Colonic mucosa (tissue), 4 donors: Measurements from ENCODE around the gene PIR. TPM values are rescaled to one million over a fixed set of nuclear protein-coding genes. Genes with fewer than 3 reads are reported as not detected.

ENCODE experiments used
- DNase-seq: peaks from one replicate; pipeline ENCODE4 v3.0.0-alpha.2; 2020
- H3K27ac ChIP-seq: fragments of 200-600 bp; one replicate; pipeline ENCODE4 v1.8.0; 2021
- H3K27me3 ChIP-seq: fragments of 200-600 bp; one replicate; pipeline ENCODE4 v1.8.0; 2021
- H3K36me3 ChIP-seq: fragments of 200-600 bp; one replicate; pipeline ENCODE4 v1.8.0; 2021
- H3K4me1 ChIP-seq: fragments of 200-600 bp; one replicate; pipeline ENCODE4 v1.8.0; 2021; ENCODE audit warnings: mild to moderate bottlenecking
- H3K4me3 ChIP-seq: fragments of 200-600 bp; one replicate; pipeline ENCODE4 v1.8.0; 2021
- H3K9ac ChIP-seq, 2 donors: one replicate each; pipeline ENCODE4 v1.7.0; 2013; ENCODE audit warnings: control low read depth in 2 of 2, low read depth in 2 of 2, low read length in 2 of 2
- H3K9me3 ChIP-seq: fragments of 200-600 bp; one replicate; pipeline ENCODE4 v1.8.0; 2021
- intact Hi-C: fragments of 100-400 bp; cut with DNase I; formaldehyde crosslinking; loops from one replicate; pipeline ENCODE4 v1.14.1; 2022
- total RNA-seq, 2 donors: library from RNA; stranded (reverse); fragmentation: NEBNext Ultra II Directional in 1 of 2; extraction: Animal tissue kit (Norgen Biotek cat#: 25700) in 1 of 2; gene quantifications; one replicate each; pipeline ENCODE4 v1.2.1, GENCODE V29; 2021
- TF ChIP-seq, protein P1 (sequence below): fragments of 200-600 bp; IDR thresholded peaks from one replicate; pipeline ENCODE4 v1.8.0; 2022; ENCODE audit warnings: antibody characterized with exemption, mild to moderate bottlenecking
- donor health status: healthy.
- donor health status: DM: no; HTN: no; CAD: no.
- donor health status: DM: no; HTN: no; CAD: no.

PIR gene
- total RNA-seq, 2 donors from 2014 or later: 10.3 to 20.6 TPM

- H3K36me3 ChIP-seq: no peaks in the 10 kb centered on the region
- H3K27ac ChIP-seq: no peak overlapping the region
- intact Hi-C loops: no loop called here
- no peak for DNase-seq
- TF ChIP-seq, protein P1, sequence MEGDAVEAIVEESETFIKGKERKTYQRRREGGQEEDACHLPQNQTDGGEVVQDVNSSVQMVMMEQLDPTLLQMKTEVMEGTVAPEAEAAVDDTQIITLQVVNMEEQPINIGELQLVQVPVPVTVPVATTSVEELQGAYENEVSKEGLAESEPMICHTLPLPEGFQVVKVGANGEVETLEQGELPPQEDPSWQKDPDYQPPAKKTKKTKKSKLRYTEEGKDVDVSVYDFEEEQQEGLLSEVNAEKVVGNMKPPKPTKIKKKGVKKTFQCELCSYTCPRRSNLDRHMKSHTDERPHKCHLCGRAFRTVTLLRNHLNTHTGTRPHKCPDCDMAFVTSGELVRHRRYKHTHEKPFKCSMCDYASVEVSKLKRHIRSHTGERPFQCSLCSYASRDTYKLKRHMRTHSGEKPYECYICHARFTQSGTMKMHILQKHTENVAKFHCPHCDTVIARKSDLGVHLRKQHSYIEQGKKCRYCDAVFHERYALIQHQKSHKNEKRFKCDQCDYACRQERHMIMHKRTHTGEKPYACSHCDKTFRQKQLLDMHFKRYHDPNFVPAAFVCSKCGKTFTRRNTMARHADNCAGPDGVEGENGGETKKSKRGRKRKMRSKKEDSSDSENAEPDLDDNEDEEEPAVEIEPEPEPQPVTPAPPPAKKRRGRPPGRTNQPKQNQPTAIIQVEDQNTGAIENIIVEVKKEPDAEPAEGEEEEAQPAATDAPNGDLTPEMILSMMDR: no peak
- H3K4me1 ChIP-seq: no peaks in the 10 kb centered on the region
- no peak overlapping the region for H3K9ac ChIP-seq
- H3K27me3 ChIP-seq: no peaks in the 10 kb centered on the region
- no peaks in the 10 kb centered on the region for H3K9me3 ChIP-seq
- H3K4me3 ChIP-seq: no peak overlapping the region
Measured at GRCh38 chrX:15401378-15401777, 91.8 kb downstream of the PIR start.

DNA sequence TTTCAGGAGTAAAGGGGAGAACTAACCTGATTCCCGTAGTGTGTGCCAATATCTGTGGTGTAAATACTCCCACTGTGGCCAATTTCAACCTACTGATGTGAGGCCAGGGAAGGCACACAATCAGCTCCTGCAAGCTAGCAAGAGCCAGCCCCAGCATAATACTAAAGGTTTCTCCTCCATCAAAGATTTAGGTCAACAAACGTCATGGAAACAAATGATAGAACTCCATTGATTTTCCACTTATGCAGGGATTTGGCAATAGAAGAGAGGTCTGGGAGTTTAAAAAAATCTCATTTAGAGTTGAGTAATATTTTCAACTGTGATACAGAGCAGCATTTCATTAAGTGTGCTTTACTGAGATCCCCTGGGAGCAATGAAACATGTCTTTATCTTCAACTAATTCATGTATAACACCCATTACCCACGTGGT is 93.2 kb downstream of the PIR start:
- H3K9ac ChIP-seq: no peak overlapping the region
- intact Hi-C loops: no loop called here
- H3K36me3 ChIP-seq: no peaks in the 10 kb centered on the region
- no peak overlapping the region for H3K4me3 ChIP-seq
- no peaks in the 10 kb centered on the region for H3K27me3 ChIP-seq
- no peaks in the 10 kb centered on the region for H3K9me3 ChIP-seq
- H3K27ac ChIP-seq: no peak overlapping the region
- TF ChIP-seq, protein P1: no peak
- H3K4me1 ChIP-seq: no peaks in the 10 kb centered on the region
- no peak for DNase-seq

DNA sequence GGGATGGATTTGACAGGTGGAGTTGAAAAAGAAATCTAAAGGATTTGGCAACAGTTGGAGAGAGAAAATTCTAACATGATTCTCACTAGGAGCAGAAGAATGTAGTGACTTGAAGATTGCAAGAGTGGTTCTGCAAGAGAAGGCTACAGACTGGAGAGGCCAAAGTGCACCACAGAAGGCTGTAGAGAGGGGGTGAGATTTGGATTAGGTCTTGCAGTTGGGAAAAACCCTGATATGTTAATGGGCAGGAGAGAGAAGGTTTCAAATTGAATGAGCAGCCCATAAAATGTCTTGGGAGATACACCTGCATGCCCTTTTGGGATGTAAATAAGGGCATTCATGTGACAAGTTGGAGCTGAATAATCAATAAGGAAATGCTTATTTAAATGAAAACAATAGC is 94.3 kb downstream of the PIR start:
- TF ChIP-seq, protein P1: no peak
- Histone ChIP-seq H3K4me1 (no peaks in the 10 kb centered on the region), H3K4me3 (no peak overlapping the region), H3K36me3 (no peaks in the 10 kb centered on the region), H3K9me3 (no peaks in the 10 kb centered on the region), H3K27ac (no peak overlapping the region), H3K27me3 (no peaks in the 10 kb centered on the region), H3K9ac (no peak overlapping the region)
- intact Hi-C loops: no loop called here
- DNase-seq: no peak

- intact Hi-C loops: no loop called here
- Histone ChIP-seq H3K4me1 (no peaks in the 10 kb centered on the region), H3K9me3 (no peaks in the 10 kb centered on the region), H3K27ac (no peak overlapping the region), H3K36me3 (no peaks in the 10 kb centered on the region), H3K27me3 (no peaks in the 10 kb centered on the region), H3K4me3 (no peak overlapping the region), H3K9ac (no peak overlapping the region)
- no peak for DNase-seq
- TF ChIP-seq, protein P1: no peak
Measured at GRCh38 chrX:15395789-15396188, 97.3 kb downstream of the PIR start.

DNA sequence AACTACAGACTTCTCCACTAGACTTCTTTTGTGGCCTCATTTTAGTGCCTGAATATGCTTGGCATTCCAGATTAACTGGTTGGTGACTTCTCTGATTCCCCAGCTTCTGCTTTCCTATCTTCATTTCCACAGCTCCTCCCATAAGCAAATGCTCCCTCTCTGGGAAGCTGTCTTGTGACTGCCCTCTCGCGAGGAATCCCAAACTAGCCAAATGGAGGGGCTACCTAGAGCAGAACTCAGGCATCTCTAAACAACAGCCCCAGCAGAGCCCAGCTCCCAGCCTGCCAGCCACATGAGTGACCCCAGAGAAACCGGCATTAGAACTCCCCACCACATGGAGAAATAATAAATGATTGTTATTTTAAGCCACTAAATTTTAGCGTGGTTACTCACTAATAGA is 101.3 kb downstream of the PIR start:
- intact Hi-C loops: no loop called here
- no peaks in the 10 kb centered on the region for H3K9me3 ChIP-seq

More for the DNA sequence above, 101.3 kb downstream of the PIR start:
- no peaks in the 10 kb centered on the region for H3K4me1 ChIP-seq
- H3K36me3 ChIP-seq: no peaks in the 10 kb centered on the region
- no peak overlapping the region for H3K27ac ChIP-seq
- no peak overlapping the region for H3K4me3 ChIP-seq
- H3K27me3 ChIP-seq: no peaks in the 10 kb centered on the region
- no peak for DNase-seq
- TF ChIP-seq, protein P1: no peak
- H3K9ac ChIP-seq: no peak overlapping the region
